OCI-LY1 (cell line): Measurements from ENCODE around the gene BRIX1.

Source experiments
- H2AFZ ChIP-seq: fragments of 200-600 bp; sonication (generic), shearing (Covaris generic); 2 replicates; pipeline ENCODE4 v1.6.0; 2014; ENCODE audit warnings: antibody characterized with exemption, mild to moderate bottlenecking, low read length
- H3F3A ChIP-seq: fragments of 200-600 bp; sonication (generic), shearing (Covaris generic); 2 replicates; pipeline ENCODE4 v1.6.0; 2014; ENCODE audit warnings: mild to moderate bottlenecking, antibody characterized with exemption, low read length, moderate library complexity; ENCODE audit not compliant: insufficient read depth
- H3K27ac ChIP-seq: fragments of 200-600 bp; sonication (generic); 2 replicates; pipeline ENCODE4 v1.5.1; 2014; ENCODE audit warnings: low read length, mixed run types, mild to moderate bottlenecking, low read depth; ENCODE audit not compliant: poor library complexity, severe bottlenecking
- H3K27me3 ChIP-seq: fragments of 200-600 bp; sonication (generic); 2 replicates; pipeline ENCODE4 v1.6.0; 2014; ENCODE audit warnings: antibody characterized with exemption, mild to moderate bottlenecking, low read length, moderate library complexity; ENCODE audit not compliant: insufficient read depth
- H3K36me3 ChIP-seq: fragments of 200-600 bp; sonication (generic); 2 replicates; pipeline ENCODE4 v1.6.1; 2014; ENCODE audit warnings: mild to moderate bottlenecking, antibody characterized with exemption, low read length, moderate library complexity, mixed read lengths; ENCODE audit not compliant: insufficient read depth
- H3K4me1 ChIP-seq: fragments of 200-600 bp; sonication (generic); 2 replicates; pipeline ENCODE4 v1.5.1; 2014; ENCODE audit warnings: mild to moderate bottlenecking, low read length, moderate library complexity; ENCODE audit not compliant: insufficient read depth, severe bottlenecking
- H3K4me2 ChIP-seq: fragments of 200-600 bp; sonication (generic), shearing (Covaris generic); 2 replicates; pipeline ENCODE4 v1.6.1; 2014; ENCODE audit warnings: low read length
- H3K4me3 ChIP-seq: fragments of 200-600 bp; sonication (generic); 2 replicates; pipeline ENCODE4 v1.5.1; 2014; ENCODE audit warnings: low read length, low read depth, mild to moderate bottlenecking, mixed read lengths; ENCODE audit not compliant: poor library complexity, severe bottlenecking
- H3K79me2 ChIP-seq: fragments of 200-600 bp; shearing (Covaris generic); 2 replicates; pipeline ENCODE4 v1.6.1; 2016; ENCODE audit warnings: mixed run types, low read length, mixed read lengths; ENCODE audit not compliant: insufficient read depth
- H3K9ac ChIP-seq: fragments of 200-600 bp; sonication (generic), shearing (Covaris generic); 2 replicates; pipeline ENCODE4 v1.6.1; 2014; ENCODE audit warnings: mild to moderate bottlenecking, low read length, mixed read lengths
- H3K9me2 ChIP-seq: fragments of 200-600 bp; sonication (generic), shearing (Covaris generic); 2 replicates; pipeline ENCODE4 v1.6.1; 2014; ENCODE audit warnings: low read depth, mild to moderate bottlenecking, low read length, mixed read lengths
- H3K9me3 ChIP-seq: fragments of 200-600 bp; shearing (Covaris generic); 2 replicates; pipeline ENCODE4 v1.6.1; 2014; ENCODE audit warnings: low read length, mixed read lengths
- H4K20me1 ChIP-seq: fragments of 200-600 bp; sonication (generic), shearing (Covaris generic); 2 replicates; pipeline ENCODE4 v1.6.0; 2016; ENCODE audit warnings: mild to moderate bottlenecking, low read length; ENCODE audit not compliant: insufficient read depth
- CTCF ChIP-seq: fragments of 200-600 bp; sonication (generic), shearing (Covaris generic); IDR thresholded peaks from 2 replicates; pipeline ENCODE4 v1.5.1; 2017; ENCODE audit warnings: mild to moderate bottlenecking, antibody characterized with exemption, low read length, moderate library complexity, mixed read lengths
- EZH2 ChIP-seq: fragments of 200-600 bp; sonication (generic), shearing (Covaris generic); IDR thresholded peaks from 2 replicates; pipeline ENCODE4 v1.8.0; 2017; ENCODE audit warnings: borderline replicate concordance, mixed run types, mild to moderate bottlenecking, antibody characterized with exemption, low read length, moderate library complexity, mixed read lengths

BRIX1 gene, protein sequence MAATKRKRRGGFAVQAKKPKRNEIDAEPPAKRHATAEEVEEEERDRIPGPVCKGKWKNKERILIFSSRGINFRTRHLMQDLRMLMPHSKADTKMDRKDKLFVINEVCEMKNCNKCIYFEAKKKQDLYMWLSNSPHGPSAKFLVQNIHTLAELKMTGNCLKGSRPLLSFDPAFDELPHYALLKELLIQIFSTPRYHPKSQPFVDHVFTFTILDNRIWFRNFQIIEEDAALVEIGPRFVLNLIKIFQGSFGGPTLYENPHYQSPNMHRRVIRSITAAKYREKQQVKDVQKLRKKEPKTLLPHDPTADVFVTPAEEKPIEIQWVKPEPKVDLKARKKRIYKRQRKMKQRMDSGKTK

GRCh38 chr5:34915139-34915855 lies at the start of gene BRIX1, which contains the start of gene RAD1:
BRIX1 (plus strand) TSS chr5:34915711; CDS start chr5:34915739, 28 bp downstream.
RAD1 (minus strand) TSS chr5:34915504; CDS start chr5:34914892, 612 bp downstream.
- Histone ChIP-seq H3K79me2 (peaks cover 70% of the 10 kb centered on the region), H3K4me3 (peak within 1 kb of the TSS; percentile 84), H3K9me2 (no peaks in the 10 kb centered on the region), H2AFZ (no peak within 1 kb of the TSS), H3K27me3 (no peaks in the 10 kb centered on the region), H3K9ac (peak within 1 kb of the TSS; percentile 88), H3K27ac (peak within 1 kb of the TSS; percentile 81), H4K20me1 (no peaks in the 10 kb centered on the region), H3K9me3 (no peaks in the 10 kb centered on the region), H3K4me2 (peak within 1 kb of the TSS; percentile 82), H3K36me3 (peaks cover 56% of the 10 kb centered on the region), H3F3A (no peaks in the 10 kb centered on the region), H3K4me1 (peaks cover 33% of the 10 kb centered on the region)
- TF ChIP-seq EZH2 (no peak), CTCF (no peak)

- H3F3A ChIP-seq: no peaks in the 10 kb centered on the region
- H4K20me1 ChIP-seq: no peaks in the 10 kb centered on the region
- H2AFZ ChIP-seq: no peak overlapping the region
- no peak overlapping the region for H3K4me2 ChIP-seq
- no peaks in the 10 kb centered on the region for H3K27me3 ChIP-seq
- no peaks in the 10 kb centered on the region for H3K36me3 ChIP-seq
- H3K9me2 ChIP-seq: no peaks in the 10 kb centered on the region
- H3K79me2 ChIP-seq: no peaks in the 10 kb centered on the region
- no peaks in the 10 kb centered on the region for H3K4me1 ChIP-seq
- no peak overlapping the region for H3K9ac ChIP-seq
- no peak overlapping the region for H3K27ac ChIP-seq
- no peaks in the 10 kb centered on the region for H3K9me3 ChIP-seq
- no peak overlapping the region for H3K4me3 ChIP-seq
- TF ChIP-seq EZH2 (no peak), CTCF (no peak)
Observed at GRCh38 chr5:34866989-34867471, 48.5 kb upstream of the BRIX1 start.

GRCh38 chr5:34867660-34868059 lies 47.9 kb upstream of the BRIX1 start:
- H3F3A ChIP-seq: no peaks in the 10 kb centered on the region
- no peaks in the 10 kb centered on the region for H3K79me2 ChIP-seq
- H3K4me3 ChIP-seq: no peak overlapping the region

More at GRCh38 chr5:34867660-34868059, 47.9 kb upstream of the BRIX1 start:
- H3K9me3 ChIP-seq: no peaks in the 10 kb centered on the region
- no peaks in the 10 kb centered on the region for H4K20me1 ChIP-seq
- no peak overlapping the region for H3K27ac ChIP-seq
- TF ChIP-seq CTCF (no peak), EZH2 (no peak)
- H3K27me3 ChIP-seq: no peaks in the 10 kb centered on the region
- H3K36me3 ChIP-seq: no peaks in the 10 kb centered on the region
- H3K9me2 ChIP-seq: no peaks in the 10 kb centered on the region
- H3K9ac ChIP-seq: no peak overlapping the region
- H3K4me1 ChIP-seq: no peaks in the 10 kb centered on the region
- H3K4me2 ChIP-seq: no peak overlapping the region
- H2AFZ ChIP-seq: no peak overlapping the region
